HG02588 (cell line): ENCODE results near the gene QRICH2.
"Not testable (repeated sequence)": the region's sequence is repeated elsewhere in the genome, so short reads cannot be mapped to it uniquely, and the experiment has no call there.

Source experiments
- ATAC-seq: cut with Tn5 transposase; IDR thresholded peaks from one replicate; pipeline ENCODE4 v1.9.1; 2021; ENCODE audit warnings: mild to moderate bottlenecking, moderate library complexity; ENCODE audit not compliant: unreplicated experiment

The QRICH2 gene

DNA sequence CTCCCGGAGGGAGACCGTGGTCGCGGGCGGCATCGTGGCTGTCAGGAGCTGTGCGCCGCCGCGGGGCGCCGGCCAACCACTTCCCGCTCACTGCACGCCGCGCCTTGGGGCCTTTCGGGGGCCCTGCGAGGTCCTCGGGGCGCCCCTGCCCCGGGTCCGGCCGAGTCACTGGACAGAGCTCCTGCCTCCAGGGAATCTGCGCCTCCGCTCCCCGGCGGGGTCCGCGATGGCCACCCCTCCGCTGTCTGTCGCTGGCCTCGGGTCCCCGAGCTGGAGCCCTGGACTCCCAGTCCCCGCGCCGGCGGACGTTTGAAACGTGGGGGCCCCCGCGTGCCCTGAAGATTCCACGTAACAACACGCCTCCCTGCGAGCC lies at the start of gene QRICH2:
Gene QRICH2 (minus strand): TSS at position 311 of the 373 bp plus-strand sequence. CDS start 278 bp downstream, at position 33.
- no peak for ATAC-seq

- ATAC-seq: no peak
These were observed 49.6 kb upstream of the QRICH2 start for GRCh38 chr17:76357597-76358158.

- ATAC-seq: no peak
These were observed 48.9 kb upstream of the QRICH2 start for GRCh38 chr17:76356803-76357456.

- no peak for ATAC-seq
These were observed 46.8 kb upstream of the QRICH2 start for GRCh38 chr17:76354747-76355310.

DNA sequence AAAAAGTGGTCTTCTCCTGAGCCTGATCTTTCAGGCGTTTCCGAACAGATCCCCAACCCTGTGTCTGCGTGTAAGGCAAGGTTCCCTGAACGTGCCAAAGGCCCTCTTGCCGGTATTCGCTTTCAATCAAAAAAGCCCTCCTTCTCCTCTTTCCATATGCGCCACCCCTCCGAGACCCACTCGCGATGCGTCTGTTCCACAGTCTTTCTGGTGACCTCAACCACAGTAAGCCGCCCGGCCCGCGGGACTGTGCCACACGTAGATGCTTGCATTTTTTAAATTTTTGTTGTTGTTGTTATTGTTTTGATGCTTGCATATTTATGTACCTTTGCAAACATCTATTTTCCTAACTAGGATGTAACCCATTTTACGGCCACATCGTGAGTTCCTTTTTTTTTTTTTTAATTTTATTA lies 46.2 kb upstream of the QRICH2 start:
- no peak for ATAC-seq

DNA sequence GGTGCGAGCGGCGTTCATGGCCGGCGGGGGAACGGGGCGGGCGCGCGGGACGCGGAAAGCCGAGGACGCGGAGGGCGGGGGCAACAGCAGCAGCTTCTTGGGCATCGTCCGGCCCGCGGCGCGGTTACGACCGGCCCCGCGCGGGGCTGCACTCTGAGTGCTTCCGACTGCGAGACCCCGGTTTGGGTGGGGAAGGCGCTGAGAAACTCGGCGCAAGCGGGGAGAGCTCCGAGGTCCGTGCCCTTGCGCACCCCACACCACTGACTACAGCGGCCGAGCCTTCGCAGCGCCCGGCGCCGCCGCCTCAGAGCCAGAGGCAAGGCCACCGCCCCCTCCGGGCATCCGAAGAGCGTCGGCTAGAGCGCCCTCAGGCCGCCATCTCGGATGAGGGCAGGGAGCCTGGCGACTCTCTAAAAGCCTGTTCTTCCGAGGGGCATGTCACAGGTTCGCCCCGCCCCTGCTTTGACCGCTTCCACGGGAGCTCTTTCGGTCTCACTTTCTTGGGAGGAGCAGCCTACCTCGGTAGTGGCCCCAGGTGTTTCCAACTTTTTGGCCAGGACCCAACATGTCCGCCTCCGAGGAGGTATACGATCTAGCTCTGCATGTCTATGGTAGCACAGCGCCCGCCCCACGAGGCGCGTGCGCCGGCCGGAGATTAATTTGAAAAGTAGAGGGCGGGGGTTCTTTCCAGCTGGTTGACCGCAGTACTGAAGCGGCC lies 45.7 kb upstream of the QRICH2 start, which contains the start of gene PRPSAP1:
Gene PRPSAP1 (minus strand): TSS at position 318 of the 718 bp plus-strand sequence. CDS start 213 bp downstream, at position 105.
- peak; percentile 86 for ATAC-seq

DNA sequence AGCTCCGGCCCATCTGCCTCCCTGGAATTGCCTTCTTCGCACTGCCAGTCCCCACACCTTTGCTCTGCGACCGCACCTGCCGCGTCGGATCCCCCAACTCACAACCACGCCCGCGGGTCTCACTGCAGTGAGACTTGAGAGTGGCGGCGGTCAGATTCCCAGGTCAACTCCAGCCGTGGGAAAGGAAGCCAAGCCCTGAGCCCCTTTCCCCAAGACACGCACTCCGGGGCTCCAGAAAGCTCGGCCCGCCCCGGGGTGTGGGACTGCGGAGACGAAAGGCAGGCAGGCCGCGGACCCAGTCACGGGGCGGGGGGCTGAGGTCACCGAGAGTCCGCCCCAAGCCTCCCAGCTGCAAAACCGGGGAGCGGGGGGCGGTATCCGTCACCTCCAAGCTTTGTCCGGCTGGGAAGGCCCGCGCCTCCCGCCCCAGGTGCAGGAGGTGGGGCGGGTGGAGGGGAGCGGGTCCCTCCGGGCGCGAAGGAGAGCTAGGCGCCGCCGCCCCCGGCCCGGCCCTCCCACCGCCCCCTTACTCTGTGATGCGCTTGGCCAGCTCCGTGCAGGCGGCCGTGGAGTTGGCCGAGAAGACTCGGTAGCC lies 45.0 kb upstream of the QRICH2 start:
- peak; percentile 22 for ATAC-seq

DNA sequence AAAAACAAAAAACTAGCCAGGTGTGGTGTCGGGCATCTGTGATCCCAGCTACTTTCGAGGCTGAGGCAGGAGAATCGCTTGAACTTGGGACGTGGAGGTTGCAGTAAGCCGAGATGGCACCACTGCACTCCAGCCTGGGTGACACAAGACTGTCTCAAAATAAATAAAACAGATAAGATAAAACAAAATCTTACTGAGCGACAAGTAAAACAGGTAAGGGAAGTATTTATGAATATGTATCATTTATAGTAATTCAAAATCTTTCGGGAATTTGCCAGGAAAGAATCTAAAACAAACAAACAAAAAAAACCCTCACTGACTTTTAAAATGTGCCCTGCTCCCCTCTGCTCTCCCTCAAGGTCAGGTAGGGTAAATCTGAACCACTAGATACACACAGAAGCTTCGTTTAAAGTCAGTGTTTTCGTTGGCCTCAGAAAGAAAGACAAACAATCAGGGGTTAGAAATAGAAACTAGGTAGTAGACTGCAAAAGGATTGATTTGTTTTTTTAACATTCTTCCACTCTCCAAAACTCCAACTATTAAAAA lies 43.5 kb upstream of the QRICH2 start:
- no peak for ATAC-seq

DNA sequence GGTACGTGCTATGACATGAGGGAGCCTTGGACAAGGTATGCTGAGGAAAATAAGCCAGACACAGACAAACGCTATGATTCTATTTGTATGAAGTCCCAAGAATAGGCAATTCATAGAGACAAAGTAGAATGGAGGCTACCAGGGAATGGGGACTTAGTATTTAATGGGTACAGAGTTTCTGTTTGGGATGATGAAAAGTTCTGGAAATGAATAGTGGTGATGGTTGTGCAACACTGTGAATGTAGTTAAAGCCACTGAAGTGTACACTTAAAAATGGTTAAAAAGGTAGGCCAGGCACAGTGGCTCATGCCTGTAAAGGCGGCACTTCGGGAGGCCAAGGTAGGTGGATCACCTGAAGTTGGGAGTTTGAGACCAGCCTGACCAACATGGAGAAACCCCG lies 42.4 kb upstream of the QRICH2 start:
- ATAC-seq: no peak

- not testable (repeated sequence) for ATAC-seq
These were observed 38.9 kb upstream of the QRICH2 start for GRCh38 chr17:76346936-76347335.

GRCh38 chr17:76345377-76345974 lies 37.4 kb upstream of the QRICH2 start:
- no peak for ATAC-seq

DNA sequence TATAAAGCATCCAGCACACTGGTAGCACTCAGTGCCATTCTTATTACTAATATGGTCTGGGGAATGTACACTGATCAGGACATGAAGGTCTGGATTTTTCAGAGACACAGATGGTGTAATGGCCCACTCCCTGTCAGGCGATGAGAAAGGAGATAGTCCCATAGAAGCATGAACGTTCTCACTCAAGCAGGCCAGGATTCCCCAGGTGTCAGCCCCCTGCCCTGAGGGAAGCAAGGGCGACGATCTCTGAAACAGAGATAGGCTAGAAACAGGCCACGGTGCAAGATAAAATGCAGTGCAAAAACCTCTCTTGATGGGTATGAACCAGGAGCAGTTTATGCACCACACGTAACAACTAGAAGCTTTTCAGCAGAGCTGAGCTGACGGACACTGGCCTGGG lies 35.0 kb upstream of the QRICH2 start:
- ATAC-seq: no peak

- no peak for ATAC-seq
These were observed 33.2 kb upstream of the QRICH2 start for GRCh38 chr17:76341301-76341700.

DNA sequence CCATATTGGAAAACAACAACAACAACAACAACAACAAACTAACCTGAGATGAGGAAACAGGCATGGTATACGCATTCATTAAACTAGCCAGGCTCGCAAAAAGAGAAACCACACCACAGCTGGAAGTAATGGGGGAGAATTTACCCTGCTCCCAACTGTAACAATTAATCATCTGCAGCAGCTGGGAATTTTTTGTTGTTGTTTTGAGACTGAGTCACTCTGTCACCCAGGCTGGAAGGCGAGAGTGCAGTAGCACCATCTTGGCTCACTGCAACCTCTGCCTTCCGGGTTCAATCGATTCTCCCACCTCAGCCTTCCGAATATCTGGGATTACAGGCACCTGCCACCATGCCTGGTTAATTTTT lies 29.3 kb upstream of the QRICH2 start:
- ATAC-seq: no peak

- ATAC-seq: no peak
These were observed 28.8 kb upstream of the QRICH2 start for GRCh38 chr17:76336756-76337412.

DNA sequence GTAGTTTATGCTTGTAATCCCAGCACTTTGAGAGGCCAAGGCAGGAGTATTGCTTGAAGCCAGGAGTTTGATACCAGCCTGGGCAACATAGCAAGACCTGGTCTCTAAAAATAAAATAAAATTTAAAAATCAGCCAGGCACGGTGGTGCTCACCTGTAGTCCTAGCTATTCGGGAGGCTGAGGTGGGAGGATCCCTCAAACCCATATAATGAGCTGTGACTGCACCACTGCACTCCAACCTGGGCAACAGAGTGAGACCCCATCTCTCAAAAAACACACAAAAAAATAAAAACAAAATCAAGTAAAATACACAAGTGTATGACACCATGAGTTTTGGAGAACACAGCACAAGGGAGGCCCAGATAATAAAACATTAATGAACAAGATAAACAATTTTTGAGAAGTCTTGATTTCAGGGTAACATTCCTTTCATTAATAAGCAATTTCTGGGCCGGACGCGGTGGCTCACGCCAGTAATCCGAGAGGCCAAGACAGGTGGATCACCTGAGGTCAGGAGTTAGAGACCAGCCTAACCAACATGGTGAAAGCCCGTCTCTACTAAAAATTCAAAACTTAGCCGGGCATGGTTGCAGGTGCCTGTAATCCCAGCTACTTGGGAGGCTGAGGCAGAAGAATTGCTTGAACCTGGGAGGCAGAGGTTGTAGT lies 27.8 kb upstream of the QRICH2 start:
- no peak for ATAC-seq

GRCh38 chr17:76333673-76334505 lies 25.8 kb upstream of the QRICH2 start:
- ATAC-seq: no peak

GRCh38 chr17:76331083-76331482 lies 23.0 kb upstream of the QRICH2 start:
- no peak for ATAC-seq

- ATAC-seq: no peak
These were observed 21.6 kb upstream of the QRICH2 start for GRCh38 chr17:76329664-76330063.
